ENCODE measurements around the gene C17orf78.
"Not testable (repeated sequence)": the region's sequence is repeated elsewhere in the genome, so short reads cannot be mapped to it uniquely, and the experiment has no call there.

The C17orf78 gene

GRCh38 chr17:37388266-37388665 is 12.5 kb downstream of the C17orf78 start:
- DNase-seq, result no peak

GRCh38 chr17:37389160-37389559 is 13.4 kb downstream of the C17orf78 start:
- DNase-seq, result no peak

GRCh38 chr17:37391146-37391545 is 15.4 kb downstream of the C17orf78 start:
- DNase-seq, result no peak

- DNase-seq, result no peak
These were observed 16.3 kb downstream of the C17orf78 start for GRCh38 chr17:37392024-37392590.

- DNase-seq, result no peak
These were observed 17.6 kb downstream of the C17orf78 start for GRCh38 chr17:37393352-37393751.

GRCh38 chr17:37399265-37399803 is 23.5 kb downstream of the C17orf78 start:
- no peak for DNase-seq

- DNase-seq, result no peak
These were observed 24.7 kb downstream of the C17orf78 start for GRCh38 chr17:37400505-37400904.

GRCh38 chr17:37405522-37405921 is 29.7 kb downstream of the C17orf78 start:
- DNase-seq, result not testable (repeated sequence)

GRCh38 chr17:37405955-37406634 is 30.3 kb downstream of the C17orf78 start:
- DNase-seq, result no peak

- peak; percentile 69 for DNase-seq
These were observed 31.1 kb downstream of the C17orf78 start, which contains the start of the genes ACACA and TADA2A for GRCh38 chr17:37406635-37407461. Gene ACACA (minus strand): TSS chr17:37406836. CDS start chr17:37406299, 537 bp downstream. Gene TADA2A (plus strand): TSS chr17:37406886. CDS start chr17:37411366, 4,480 bp downstream.

- DNase-seq, result not testable (repeated sequence)
These were observed 32.3 kb downstream of the C17orf78 start for GRCh38 chr17:37408145-37408479.

- DNase-seq, result no peak
These were observed 34.6 kb downstream of the C17orf78 start for GRCh38 chr17:37410357-37410756.

- no peak for DNase-seq
These were observed 38.2 kb downstream of the C17orf78 start for GRCh38 chr17:37413875-37414519.

- no peak for DNase-seq
These were observed 42.1 kb downstream of the C17orf78 start for GRCh38 chr17:37417852-37418251.

- DNase-seq, result no peak
These were observed 47.3 kb downstream of the C17orf78 start for GRCh38 chr17:37422971-37423625.

GRCh38 chr17:37425268-37425667 is 49.5 kb downstream of the C17orf78 start:
- DNase-seq, result no peak

- no peak for DNase-seq
These were observed 53.3 kb downstream of the C17orf78 start for GRCh38 chr17:37429039-37429438.

- DNase-seq, result no peak
These were observed 53.7 kb downstream of the C17orf78 start for GRCh38 chr17:37429453-37429852.

- DNase-seq, result no peak
These were observed 54.4 kb downstream of the C17orf78 start for GRCh38 chr17:37430051-37430627.

- no peak for DNase-seq
These were observed 56.9 kb downstream of the C17orf78 start for GRCh38 chr17:37432671-37433070.

- DNase-seq, result no peak
These were observed 62.4 kb downstream of the C17orf78 start for GRCh38 chr17:37438141-37438540.

GRCh38 chr17:37440424-37440823 is 64.6 kb downstream of the C17orf78 start:
- DNase-seq, result no peak
